ENCODE measurements around the gene USP6NL.

- TF ChIP-seq, protein P1, sequence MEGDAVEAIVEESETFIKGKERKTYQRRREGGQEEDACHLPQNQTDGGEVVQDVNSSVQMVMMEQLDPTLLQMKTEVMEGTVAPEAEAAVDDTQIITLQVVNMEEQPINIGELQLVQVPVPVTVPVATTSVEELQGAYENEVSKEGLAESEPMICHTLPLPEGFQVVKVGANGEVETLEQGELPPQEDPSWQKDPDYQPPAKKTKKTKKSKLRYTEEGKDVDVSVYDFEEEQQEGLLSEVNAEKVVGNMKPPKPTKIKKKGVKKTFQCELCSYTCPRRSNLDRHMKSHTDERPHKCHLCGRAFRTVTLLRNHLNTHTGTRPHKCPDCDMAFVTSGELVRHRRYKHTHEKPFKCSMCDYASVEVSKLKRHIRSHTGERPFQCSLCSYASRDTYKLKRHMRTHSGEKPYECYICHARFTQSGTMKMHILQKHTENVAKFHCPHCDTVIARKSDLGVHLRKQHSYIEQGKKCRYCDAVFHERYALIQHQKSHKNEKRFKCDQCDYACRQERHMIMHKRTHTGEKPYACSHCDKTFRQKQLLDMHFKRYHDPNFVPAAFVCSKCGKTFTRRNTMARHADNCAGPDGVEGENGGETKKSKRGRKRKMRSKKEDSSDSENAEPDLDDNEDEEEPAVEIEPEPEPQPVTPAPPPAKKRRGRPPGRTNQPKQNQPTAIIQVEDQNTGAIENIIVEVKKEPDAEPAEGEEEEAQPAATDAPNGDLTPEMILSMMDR (IDR thresholded peaks at IDR 0.05; ENCODE audit: low read depth, low read length): no peak
- TF ChIP-seq EZH2phosphoT487 (IDR thresholded peaks at IDR 0.05; ENCODE audit: low read depth): no peak
These were observed 16.1 kb downstream of the USP6NL start for GRCh38 chr10:11595395-11595692.
